GM21360 (cell line): ENCODE measurements around the gene ARL6IP4.
"Not testable (repeated sequence)": the region's sequence is repeated elsewhere in the genome, so short reads cannot be mapped to it uniquely, and the experiment has no call there.

ENCODE experiments used
- ATAC-seq: cut with Tn5 transposase; IDR thresholded peaks from one replicate; pipeline ENCODE4 v1.9.1; 2021; ENCODE audit warnings: mild to moderate bottlenecking, moderate library complexity; ENCODE audit not compliant: unreplicated experiment

ARL6IP4 gene

DNA sequence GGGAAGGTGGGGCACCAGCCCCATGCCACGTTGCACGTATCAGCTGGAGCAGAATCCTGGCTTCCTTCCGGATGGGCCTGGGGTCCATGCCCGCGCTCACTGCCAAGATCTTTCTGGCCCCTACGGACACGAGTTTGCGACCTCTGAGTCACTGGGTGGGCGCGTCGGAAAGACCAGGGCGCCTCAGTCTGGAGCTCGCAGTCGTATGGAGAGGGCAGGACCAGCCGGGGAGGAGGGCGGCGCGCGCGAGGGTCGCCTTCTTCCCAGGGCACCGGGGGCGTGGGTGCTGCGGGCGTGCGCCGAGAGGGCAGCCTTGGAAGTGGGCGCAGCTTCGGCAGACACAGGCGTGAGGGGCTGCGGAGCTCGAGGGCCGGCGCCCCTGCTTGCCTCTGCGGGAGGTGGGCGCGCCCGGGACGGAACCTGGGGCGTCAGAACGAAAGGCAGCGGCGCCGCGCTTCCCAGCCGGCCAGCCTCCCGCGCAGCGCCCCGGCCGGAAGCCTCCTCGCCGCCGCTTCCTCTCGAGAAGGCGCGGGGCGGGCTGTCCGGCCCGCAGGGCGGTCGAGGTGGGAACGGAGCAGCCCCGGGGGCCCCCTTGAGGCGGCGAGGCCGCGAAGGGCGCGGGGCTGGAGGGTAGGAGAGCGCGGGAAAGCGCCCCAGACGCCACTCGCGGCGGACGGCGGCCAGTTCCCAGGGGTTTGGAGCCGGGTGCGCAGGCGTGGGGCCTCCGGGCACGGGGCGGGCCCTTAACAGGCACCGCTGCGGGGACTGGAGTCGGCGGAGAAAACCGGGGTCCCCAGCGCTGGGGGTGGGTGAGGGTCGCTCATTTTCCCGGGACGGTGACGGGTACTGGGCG, at the start of gene ARL6IP4:
TSS of gene ARL6IP4 (plus strand) at position 499 of the 853 bp plus-strand sequence. CDS start 459 bp downstream, outside the sequence.
- peak; percentile 45 for ATAC-seq

DNA sequence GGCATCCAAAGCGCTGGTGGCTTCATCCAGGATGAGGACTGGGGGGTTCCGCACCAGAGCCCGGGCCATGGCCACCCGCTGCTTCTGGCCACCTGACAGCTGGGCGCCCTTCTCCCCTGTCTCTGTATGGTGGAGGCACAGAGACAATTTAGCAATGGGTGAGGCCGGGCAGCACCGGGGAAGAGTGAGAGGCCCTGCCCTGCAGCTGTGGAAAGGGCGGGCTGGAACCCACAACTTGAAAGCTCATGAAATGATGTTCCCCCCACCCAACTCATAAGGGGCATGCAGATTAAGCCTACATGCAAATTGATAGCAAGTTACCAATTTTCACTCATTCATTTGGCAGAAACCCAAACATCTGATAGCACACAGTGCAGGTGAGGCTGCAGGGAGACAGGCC, 48.3 kb upstream of the ARL6IP4 start:
- ATAC-seq = no peak

DNA sequence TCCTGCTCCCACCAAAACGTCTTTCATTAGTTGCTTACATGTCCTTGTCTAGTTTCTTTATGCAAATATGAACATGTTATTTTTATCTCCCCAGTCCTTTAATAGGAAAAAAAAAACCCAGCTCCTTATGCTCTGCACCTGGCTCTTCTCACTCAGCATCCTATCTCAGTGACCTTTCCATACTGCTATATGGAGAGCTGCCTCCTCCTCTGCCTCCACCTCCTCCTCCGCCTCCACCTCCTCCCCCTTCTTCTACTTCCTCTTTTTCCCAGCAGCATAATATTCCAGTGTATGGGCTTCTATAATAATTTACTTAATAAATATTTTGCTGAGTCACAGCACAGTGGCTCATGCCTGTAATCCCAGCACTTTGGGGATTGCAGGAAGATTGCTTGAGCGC, 45.8 kb upstream of the ARL6IP4 start:
- ATAC-seq = no peak

DNA sequence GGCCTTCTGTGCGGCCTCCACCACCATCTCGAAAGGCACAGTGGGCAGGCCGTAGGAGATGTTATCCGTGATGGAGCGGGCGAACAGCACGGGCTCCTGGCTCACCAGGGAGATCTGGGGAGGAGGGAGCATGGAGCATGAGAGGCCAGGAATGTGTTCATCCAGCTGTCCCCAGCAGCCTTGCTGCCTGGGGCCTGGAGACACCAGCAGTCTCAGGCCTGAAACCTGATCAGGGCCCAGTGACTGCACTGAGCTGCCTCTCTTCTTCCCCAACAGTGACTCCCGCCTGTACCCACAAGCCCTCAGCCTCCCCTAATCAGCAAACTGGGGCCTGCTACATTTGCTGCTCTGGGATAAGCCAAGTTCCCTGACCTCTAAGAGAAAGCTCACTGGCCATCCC, 45.2 kb upstream of the ARL6IP4 start:
- no peak for ATAC-seq

DNA sequence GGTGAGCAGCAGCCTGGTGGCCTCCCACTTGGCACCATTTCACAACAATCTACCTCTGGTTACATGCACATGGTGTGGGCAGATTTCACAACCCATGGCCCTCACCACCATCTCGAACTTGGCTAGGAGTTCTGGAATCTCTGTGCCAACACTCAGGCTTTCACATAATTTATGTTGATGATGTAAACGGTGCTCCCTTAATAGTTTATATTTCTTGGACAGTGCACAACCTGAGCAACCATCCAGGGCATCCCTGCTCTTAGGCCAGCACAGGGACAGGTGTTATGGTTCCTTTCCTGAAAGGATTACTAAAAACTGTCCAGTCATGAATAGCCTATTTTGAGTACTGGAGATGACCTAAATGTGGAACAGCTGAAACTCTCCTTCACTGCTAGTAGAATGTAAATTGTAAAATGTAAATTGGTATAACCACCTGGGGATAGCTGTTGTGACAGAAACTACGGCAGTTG, 42.8 kb upstream of the ARL6IP4 start:
- no peak for ATAC-seq

DNA sequence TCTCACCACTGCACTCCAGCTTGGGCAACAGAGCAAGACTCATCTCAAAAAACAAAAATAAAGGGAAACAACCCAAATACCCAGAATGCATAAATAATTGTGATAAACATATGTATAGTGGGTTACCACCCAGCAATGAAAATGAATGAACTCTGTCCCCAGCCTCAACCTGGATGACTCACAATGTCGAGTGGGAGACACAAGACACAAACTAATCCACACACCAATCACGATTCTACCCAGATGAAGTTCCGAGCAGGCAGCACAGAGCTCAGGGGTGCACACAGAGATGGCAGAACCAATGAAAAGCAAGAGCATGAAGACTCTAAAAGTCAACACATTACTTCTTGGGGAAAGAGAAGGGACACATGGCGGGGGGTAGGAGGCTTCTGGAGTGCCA, 41.4 kb upstream of the ARL6IP4 start:
- no peak for ATAC-seq

DNA sequence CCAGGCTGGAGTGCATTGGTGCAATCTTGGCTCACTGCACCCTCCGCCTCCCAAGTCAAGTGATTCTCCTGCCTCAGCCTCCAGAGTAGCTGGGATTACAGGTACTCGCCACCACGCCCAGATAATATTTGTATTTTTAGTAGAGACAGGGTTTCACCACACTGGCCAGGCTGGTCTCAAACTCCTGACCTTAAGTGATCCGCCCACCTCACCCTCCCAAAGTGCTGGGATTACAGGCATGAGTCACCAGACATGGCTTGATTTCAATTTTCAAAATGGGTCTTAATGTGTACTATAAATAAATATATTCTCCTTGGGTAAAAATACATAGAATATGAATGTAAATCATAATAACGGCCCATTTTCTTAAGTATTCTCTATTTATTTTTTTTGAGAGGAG, 39.1 kb upstream of the ARL6IP4 start:
- ATAC-seq = not testable (repeated sequence)

DNA sequence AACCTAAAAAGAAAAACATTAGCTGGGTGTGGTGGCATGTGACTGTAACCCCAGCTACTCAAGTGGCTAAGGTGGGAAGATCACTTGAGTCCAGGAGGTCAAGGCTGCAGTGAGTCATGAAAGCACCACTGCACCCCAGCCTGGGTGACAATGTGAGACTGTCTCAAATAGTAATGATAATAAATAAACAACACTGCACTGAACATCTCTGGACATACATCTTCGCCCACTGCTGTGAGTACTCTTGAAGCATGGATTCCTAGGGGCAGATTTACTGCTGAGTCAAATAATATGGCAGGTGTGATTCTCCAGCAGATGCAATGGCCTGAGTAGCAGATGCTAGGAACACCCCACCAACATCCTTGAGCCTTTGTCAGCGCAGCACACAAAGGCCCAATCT, 37.8 kb upstream of the ARL6IP4 start:
- no peak for ATAC-seq

DNA sequence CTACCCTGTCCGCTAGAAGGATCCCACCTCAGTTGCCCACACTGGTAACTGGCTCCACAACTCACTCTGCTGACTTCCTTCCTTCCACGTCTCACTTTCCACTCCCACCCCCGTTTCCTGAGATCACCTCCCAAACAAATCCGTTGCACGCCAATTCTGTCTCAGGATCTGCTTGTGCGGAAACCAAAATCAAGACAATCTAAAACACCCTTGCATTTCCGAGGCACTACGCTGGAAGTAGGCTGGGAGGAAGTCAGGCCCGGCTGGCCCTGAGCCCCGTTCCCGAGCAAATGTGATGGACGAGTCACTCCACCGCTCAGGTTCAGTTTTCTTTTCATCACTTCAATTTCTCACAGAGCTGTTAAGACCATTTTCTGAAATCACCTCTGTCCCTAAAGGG, 37.3 kb upstream of the ARL6IP4 start:
- ATAC-seq = no peak

DNA sequence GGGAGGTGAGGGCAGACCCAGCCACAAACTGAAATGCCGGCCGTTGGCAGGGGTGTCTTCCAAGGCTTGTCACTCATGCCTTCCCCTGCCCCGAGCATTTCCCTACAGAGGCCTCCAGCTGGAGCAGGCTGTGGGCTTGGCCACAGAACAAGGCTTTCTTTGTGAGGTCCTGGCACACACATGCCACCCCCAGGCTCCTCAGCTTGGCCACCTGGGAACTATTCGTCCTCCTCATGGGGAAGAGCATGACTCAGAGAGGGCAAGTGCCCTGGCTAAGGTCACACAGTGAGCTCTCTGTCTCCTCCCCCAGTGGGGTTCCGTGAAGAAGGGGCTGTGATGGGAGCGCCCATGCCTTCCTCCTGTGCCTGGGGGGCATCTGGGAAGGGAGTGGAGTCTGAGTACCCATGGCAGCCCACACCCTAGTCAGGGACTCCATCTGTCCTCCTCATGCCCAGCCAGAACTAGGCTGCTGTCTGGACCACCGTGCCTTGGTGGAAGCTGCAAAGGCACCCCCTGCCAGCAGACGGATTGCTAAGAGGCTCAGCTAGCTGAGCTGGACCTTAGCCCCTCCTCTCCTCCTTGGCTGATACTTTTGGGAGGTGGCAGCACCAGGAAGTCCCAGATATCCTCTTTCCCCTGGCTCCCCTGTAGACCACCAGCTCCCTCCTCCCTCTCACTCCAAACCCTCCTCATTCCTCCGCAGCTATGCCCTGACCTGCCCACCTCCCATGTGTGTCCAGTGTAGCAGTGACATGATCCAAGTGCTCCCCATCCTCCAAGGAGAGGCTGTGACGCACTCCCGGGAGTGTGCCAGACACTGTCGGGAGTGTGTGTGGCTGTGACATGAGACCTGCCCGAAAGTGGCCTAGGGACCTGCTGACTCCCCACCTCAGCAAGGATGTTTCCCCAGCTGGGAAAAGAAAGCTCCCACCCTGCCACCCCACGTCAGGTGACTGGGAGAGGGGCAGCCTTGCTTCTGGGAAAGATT, 35.6 kb upstream of the ARL6IP4 start:
- ATAC-seq = no peak

DNA sequence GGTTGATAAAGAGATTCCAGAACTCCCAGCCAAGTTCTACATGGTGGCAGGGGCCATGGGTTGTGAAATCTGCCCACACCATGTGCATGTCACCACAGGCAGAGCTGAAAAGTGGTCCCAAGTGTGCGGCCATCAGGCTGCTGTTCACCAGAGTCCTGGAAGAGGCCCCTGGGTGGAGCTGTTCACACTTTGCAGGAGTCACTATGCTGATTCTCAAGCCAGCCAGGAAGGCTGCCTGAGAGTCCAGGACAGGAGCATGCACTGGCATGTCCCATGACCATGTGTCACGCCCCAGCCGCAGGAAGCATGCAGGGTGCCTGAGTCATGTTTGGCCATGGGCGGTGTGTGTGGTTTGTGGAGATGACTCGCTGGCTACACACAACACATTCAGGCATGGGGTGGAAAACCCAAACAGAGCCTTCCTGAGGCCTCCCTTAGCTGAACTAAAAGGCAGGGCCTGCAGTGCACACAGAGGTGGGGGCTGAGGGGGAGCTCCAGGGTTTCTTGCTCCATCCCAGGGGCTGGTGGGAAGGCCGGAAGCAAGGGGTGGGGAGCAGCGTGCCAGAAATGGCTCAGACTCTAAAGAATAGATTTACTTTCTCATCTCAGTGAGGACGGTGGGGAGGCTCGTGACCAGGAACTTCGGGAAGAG, 33.7 kb upstream of the ARL6IP4 start:
- peak; percentile 66 for ATAC-seq

DNA sequence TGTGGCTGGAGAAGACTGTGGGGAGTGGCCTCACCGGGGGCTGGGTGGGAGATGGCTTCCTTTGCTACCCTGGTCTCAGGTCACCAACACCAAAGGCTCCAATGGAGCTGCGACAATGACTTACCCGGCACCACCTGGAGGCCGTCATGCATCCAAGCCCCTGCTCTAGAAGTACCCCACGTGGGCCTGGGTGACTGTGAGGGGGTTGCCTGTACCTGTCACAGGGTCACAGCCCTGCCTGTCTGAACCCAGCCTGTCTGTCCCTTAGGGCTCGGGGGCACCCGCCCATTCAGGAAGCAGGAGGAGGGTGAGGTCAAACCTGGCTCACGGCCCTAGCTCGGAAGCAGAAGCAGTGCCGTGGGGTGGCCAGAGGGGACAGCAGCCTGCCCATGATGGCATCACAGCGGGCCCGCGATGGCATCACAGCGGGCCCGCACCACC, 33.1 kb upstream of the ARL6IP4 start:
- no peak for ATAC-seq

DNA sequence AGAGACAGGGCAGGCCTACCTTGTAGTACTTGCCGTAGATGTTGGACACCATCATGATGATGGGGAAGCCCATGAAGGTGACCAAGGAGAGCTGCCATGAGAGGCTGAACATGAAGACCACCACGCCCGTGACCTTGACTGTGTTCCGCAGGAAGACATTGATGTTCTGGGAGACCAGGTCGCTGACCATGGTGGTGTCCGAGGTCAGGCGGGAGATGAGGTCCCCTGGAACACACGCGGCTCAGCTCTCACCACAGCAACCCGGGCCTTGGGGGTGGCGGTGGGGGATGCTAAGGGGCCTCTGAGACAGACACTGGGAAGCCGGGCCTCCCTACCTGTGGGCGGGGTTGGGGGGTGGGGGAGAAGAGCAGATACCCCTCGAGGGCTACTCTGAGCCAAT, 31.9 kb upstream of the ARL6IP4 start:
- ATAC-seq = no peak

DNA sequence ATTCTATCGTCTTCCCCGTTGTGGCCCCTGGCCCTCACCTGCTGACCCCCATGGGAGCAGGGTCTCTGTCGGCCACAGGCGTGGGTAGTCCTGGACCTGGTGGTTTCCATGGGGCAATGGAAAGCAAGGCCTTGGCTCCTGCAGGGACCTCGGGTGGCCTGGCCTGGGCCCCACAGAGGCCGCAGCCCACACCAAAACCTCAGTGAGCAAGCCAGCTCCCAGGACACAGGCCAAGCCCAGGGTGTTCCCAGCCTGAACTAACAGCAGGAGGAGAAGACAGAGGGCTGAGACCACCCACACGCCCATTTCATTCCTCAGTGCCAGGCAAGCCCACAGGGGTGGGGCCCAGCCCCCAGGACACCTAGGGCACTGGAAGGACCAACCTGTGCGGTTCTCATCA, 31.1 kb upstream of the ARL6IP4 start:
- no peak for ATAC-seq

DNA sequence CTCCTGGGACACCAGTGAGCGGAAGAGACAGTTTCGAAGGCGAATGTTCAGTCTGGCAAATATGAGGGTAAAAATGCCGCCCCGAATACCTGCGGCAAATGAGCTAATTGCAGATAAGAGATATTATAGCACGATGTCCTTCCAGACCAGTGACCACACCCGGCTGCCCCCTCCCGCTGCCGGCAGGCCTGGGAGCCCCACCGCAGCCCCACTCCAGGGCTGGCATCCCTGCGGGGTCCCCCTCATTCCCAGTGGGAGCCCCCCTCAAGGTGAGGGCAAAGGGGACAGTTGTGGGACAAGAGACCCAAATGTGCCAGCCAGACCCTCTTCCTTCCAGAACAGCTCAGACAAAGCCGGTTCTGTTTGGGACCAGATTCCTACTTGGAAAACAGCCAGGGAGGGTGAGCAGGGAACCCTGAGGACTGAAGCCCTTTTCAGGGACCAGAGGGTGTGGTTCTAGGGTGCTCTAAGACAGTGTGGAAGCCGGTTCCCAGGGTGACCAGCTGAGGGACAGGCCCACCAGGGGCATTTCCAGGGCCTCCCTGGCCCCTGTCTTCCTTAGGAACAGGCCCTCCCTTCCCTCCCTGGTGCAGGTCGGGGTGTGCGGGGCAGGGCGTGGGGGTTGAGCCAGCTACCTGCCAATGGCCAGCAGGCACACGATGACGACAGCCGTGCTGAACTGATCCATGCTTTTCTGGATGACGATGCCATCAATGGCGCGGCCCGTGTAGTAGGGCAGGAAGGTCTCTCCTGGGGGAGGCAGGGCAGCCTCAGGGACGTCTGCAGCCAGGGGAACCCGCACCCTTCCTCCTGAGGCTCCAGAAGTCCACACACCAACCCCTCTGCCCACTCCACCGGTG, 30.4 kb upstream of the ARL6IP4 start:
- no peak for ATAC-seq

DNA sequence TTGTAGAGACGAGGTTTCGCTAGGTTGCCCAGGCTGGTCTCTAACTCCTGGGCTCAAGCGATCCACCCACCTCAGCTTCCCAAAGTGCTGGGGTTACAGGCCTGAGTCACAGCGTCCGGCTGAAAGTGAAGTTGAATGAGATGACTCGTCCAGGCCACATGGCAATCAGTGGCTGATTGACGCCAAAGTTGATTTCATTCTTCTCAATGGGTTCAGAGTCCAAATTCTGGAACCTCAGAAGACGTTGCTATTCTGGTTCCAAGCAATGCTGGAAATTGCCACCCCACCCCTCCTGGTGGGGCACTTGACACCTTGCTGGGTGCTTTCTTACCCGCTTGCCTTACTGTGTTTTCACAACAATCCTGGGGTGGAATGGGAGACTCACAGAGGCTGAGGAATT, 29.1 kb upstream of the ARL6IP4 start:
- ATAC-seq = no peak

DNA sequence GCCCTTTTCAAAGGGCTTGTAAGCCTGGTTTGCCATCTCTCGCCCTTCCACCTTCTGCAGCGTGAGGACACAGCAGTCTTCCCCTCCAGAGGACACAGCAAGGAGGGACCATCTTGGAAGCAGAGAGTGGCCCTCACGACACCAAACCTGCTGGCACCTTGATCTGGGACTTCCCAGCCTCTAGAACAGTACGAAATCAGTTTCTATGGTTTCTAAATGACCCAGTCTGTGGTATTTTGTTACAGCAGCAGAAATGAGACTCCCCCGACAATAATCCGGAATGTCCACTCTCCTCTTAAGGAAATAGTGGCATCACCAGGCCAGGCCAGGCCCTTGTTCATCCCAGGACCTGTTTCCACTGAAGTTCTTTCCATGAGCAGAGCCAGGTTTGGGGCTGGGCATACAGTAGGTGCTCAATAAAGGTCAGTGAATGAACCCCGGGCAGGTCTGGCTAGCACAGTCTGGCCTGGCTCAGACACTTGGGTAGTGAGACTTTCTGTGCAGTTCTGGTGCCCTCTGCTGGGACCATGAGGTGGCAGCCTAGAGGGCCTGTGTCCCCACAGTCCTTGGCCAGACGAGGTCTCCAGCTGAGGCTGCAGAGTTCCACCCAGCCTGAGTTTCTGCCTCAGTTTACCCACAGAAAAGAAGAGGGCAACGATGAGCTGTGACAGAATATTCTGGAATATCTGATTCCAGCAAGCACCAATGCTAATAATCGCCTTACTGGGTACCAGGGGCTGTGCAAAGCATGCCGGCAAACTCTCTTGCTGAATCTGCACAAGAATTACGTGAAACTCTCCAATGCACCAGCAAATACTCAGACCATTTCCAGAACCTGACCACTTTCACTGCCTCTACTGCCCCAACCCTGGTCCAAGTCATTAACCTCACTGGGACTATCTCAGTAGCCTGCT, 28.2 kb upstream of the ARL6IP4 start:
- ATAC-seq = peak; percentile 64

DNA sequence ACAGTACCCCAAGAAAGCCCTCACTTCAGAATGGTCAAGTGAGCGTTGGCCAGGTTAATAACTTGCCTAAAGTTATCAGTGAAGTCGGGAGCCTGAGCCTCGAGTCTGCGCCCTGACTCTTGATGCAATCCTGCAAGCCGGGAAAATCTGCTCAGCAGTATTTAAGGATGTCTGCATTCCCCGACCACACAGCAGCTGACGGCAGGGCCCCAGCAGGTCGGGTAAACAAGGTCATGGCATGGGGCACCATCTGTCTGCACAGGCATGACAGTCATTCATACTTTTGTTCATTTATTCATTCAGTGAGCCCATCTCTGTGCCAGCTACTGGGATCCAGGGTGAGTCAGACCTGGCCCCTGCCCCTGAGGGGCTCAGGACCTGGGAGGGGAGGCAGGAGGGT, 25.3 kb upstream of the ARL6IP4 start:
- ATAC-seq = no peak

DNA sequence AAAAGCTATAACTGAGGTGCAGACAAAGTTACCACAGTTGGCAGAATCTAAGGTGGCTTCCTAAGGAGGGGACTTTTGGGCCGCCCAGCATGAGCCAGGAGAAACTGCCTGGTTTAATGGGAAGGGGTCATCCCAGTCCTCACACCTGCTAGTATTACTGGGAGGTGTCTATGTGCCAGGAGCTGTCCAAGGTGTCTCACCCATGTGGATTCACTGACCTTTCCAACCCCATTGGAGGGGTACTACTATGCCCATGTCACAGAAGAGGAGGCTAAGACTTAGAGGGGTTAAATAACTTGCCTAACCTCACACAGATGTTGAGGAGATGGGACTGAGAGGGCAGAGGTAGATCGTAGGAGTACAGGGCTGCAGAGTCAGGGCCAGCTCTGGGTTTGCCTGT, 24.4 kb upstream of the ARL6IP4 start:
- ATAC-seq = no peak
